H9 (cell line): ENCODE measurements around the gene MCHR2. TPM values are rescaled to one million over a fixed set of nuclear protein-coding genes. Genes with fewer than 3 reads are reported as not detected.

Experiments used
- DNase-seq: peaks from one replicate; pipeline ENCODE4 v3.0.0-alpha.2; 2017
- H2AFZ ChIP-seq: one replicate; pipeline ENCODE4 v1.6.1; 2013; ENCODE audit warnings: mild to moderate bottlenecking, low read length, control low read depth, moderate library complexity
- H2AK5ac ChIP-seq: 2 replicates; pipeline ENCODE4 v1.6.1; 2013; ENCODE audit warnings: low read length, control low read depth, mixed read lengths; ENCODE audit not compliant: insufficient read length
- H2BK120ac ChIP-seq: one replicate; pipeline ENCODE4 v1.6.1; 2013; ENCODE audit warnings: low read depth, mild to moderate bottlenecking, low read length, control low read depth, inconsistent platforms; ENCODE audit not compliant: poor library complexity, severe bottlenecking
- H2BK12ac ChIP-seq: 2 replicates; pipeline ENCODE4 v1.6.1; 2013; ENCODE audit warnings: low read length, control low read depth, mixed read lengths, low read depth; ENCODE audit not compliant: insufficient read length
- H2BK15ac ChIP-seq: 2 replicates; pipeline ENCODE4 v1.6.1; 2013; ENCODE audit warnings: low read depth, low read length, control low read depth
- H2BK20ac ChIP-seq: one replicate; pipeline ENCODE4 v1.6.1; 2013; ENCODE audit warnings: low read depth, mild to moderate bottlenecking, low read length, control low read depth, inconsistent platforms; ENCODE audit not compliant: poor library complexity, severe bottlenecking
- H2BK5ac ChIP-seq: 2 replicates; pipeline ENCODE4 v1.6.1; 2013; ENCODE audit warnings: low read length, control low read depth, mixed read lengths; ENCODE audit not compliant: insufficient read length
- H3K14ac ChIP-seq: 2 replicates; pipeline ENCODE4 v1.6.1; 2013; ENCODE audit warnings: low read length, control low read depth; ENCODE audit not compliant: insufficient read depth
- H3K18ac ChIP-seq: 2 replicates; pipeline ENCODE4 v1.6.1; 2013; ENCODE audit warnings: low read depth, mild to moderate bottlenecking, mixed read lengths, low read length, control low read depth; ENCODE audit not compliant: insufficient read length
- H3K23ac ChIP-seq: 2 replicates; pipeline ENCODE4 v1.6.1; 2013; ENCODE audit warnings: low read length, control low read depth, mixed read lengths, low read depth; ENCODE audit not compliant: insufficient read length
- H3K23me2 ChIP-seq: 2 replicates; pipeline ENCODE4 v1.6.1; 2013; ENCODE audit warnings: low read depth, mild to moderate bottlenecking, mixed read lengths, low read length, control low read depth; ENCODE audit not compliant: insufficient read length, poor library complexity, severe bottlenecking
- H3K27ac ChIP-seq: 2 replicates; pipeline ENCODE4 v1.5.1; 2013; ENCODE audit warnings: low read length, control low read depth, mixed read lengths, low read depth; ENCODE audit not compliant: insufficient read length
- H3K27me3 ChIP-seq: 2 replicates; pipeline ENCODE4 v1.6.1; 2013; ENCODE audit warnings: low read length, control low read depth, inconsistent platforms; ENCODE audit not compliant: insufficient read depth
- H3K4ac ChIP-seq: 2 replicates; pipeline ENCODE4 v1.6.1; 2013; ENCODE audit warnings: low read depth, mild to moderate bottlenecking, control low read depth, inconsistent platforms, low read length, moderate library complexity
- H3K4me1 ChIP-seq: 2 replicates; pipeline ENCODE4 v1.6.1; 2013; ENCODE audit warnings: low read length, control low read depth, inconsistent platforms; ENCODE audit not compliant: insufficient read depth
- H3K4me2 ChIP-seq: 2 replicates; pipeline ENCODE4 v1.6.1; 2013; ENCODE audit warnings: low read length, control low read depth, mixed read lengths; ENCODE audit not compliant: insufficient read length, insufficient read depth
- H3K56ac ChIP-seq: 2 replicates; pipeline ENCODE4 v1.6.1; 2013; ENCODE audit warnings: low read depth, mild to moderate bottlenecking, mixed read lengths, low read length, control low read depth; ENCODE audit not compliant: insufficient read length
- H3K79me1 ChIP-seq: 2 replicates; pipeline ENCODE4 v1.6.1; 2013; ENCODE audit warnings: low read depth, mild to moderate bottlenecking, moderate library complexity, low read length, control low read depth, inconsistent platforms; ENCODE audit not compliant: insufficient read depth, poor library complexity, severe bottlenecking
- H3K79me2 ChIP-seq: 2 replicates; pipeline ENCODE4 v1.6.1; 2013; ENCODE audit warnings: low read length, control low read depth, inconsistent platforms; ENCODE audit not compliant: insufficient read depth
- H3K9ac ChIP-seq: 2 replicates; pipeline ENCODE4 v1.6.1; 2013; ENCODE audit warnings: low read length, control low read depth, mixed read lengths; ENCODE audit not compliant: insufficient read length; ENCODE audit errors: extremely low read depth
- H3K9me3 ChIP-seq: one replicate; pipeline ENCODE4 v1.6.1; 2013; ENCODE audit warnings: low read depth, low read length, inconsistent platforms; ENCODE audit not compliant: control insufficient read depth
- H3T11ph ChIP-seq: one replicate; pipeline ENCODE4 v1.6.1; 2013; ENCODE audit warnings: mild to moderate bottlenecking, low read length, control low read depth, inconsistent platforms
- H4K20me1 ChIP-seq: one replicate; pipeline ENCODE4 v1.6.1; 2013; ENCODE audit not compliant: control insufficient read depth, insufficient read length, insufficient read depth
- H4K5ac ChIP-seq: 2 replicates; pipeline ENCODE4 v1.6.1; 2013; ENCODE audit warnings: low read depth, mild to moderate bottlenecking, mixed read lengths, low read length, control low read depth; ENCODE audit not compliant: insufficient read length
- H4K8ac ChIP-seq: replicated peaks from 2 replicates; pipeline ENCODE4 v1.6.1; 2013; ENCODE audit warnings: low read length, control low read depth, mixed read lengths, low read depth; ENCODE audit not compliant: insufficient read length
- H4K91ac ChIP-seq: 2 replicates; pipeline ENCODE4 v1.6.1; 2013; ENCODE audit warnings: low read depth, mild to moderate bottlenecking, moderate library complexity, mixed read lengths, low read length, control low read depth; ENCODE audit not compliant: insufficient read length
- H3K27ac Mint-ChIP-seq, 3 experiments: 2 replicates in 2 of 3; 3 replicates in 1 of 3; pipeline ENCODE4 v1.8.0; 2020 to 2021; ENCODE audit warnings: mixed read lengths in 3 of 3, mild to moderate bottlenecking in 1 of 3, moderate library complexity in 1 of 3
- H3K27me3 Mint-ChIP-seq: 2 replicates; pipeline ENCODE4 v1.8.0; 2021; ENCODE audit warnings: low read depth, mild to moderate bottlenecking, moderate library complexity, mixed read lengths
- H3K36me3 Mint-ChIP-seq, 3 experiments: 2 replicates in 2 of 3; 3 replicates in 1 of 3; pipeline ENCODE4 v1.8.0; 2020 to 2021; ENCODE audit warnings: low read depth in 3 of 3, mixed read lengths in 3 of 3; ENCODE audit not compliant: insufficient read depth in 1 of 3
- H3K4me1 Mint-ChIP-seq, 2 experiments: 2 replicates each; pipeline ENCODE4 v1.8.0; 2020; ENCODE audit warnings: mixed read lengths in 2 of 2
- H3K4me3 Mint-ChIP-seq, 2 experiments: 2 replicates in 1 of 2; 3 replicates in 1 of 2; pipeline ENCODE4 v1.8.0; 2020 to 2021; ENCODE audit warnings: mild to moderate bottlenecking in 2 of 2, mixed read lengths in 2 of 2, moderate library complexity in 1 of 2
- H3K9me3 Mint-ChIP-seq, 2 experiments: 2 replicates in 1 of 2; 3 replicates in 1 of 2; pipeline ENCODE4 v1.8.0; 2020; ENCODE audit warnings: mild to moderate bottlenecking in 2 of 2, mixed read lengths in 2 of 2, moderate library complexity in 1 of 2
- CTCF ChIP-seq: fragments of 200-600 bp; sonication (generic); conservative IDR thresholded peaks from 3 replicates; pipeline ENCODE4 v1.8.0; 2021; ENCODE audit warnings: antibody characterized with exemption, mild to moderate bottlenecking
- total RNA-seq: library from RNA; stranded (reverse); gene quantifications from 2 replicates; pipeline ENCODE4 v1.2.1, GENCODE V29; 2021

Gene MCHR2
- total RNA-seq, 1 experiment from 2014 or later = not detected

GRCh38 chr6:99933129-99933528, 60.9 kb downstream of the MCHR2 start:
- H3K56ac ChIP-seq = no peak overlapping the region
- H3K27me3 Mint-ChIP-seq = peaks cover 2% of the 10 kb centered on the region; the same call in 1 of the 2 replicates
- no peak overlapping the region for H4K5ac ChIP-seq
- no peak overlapping the region for H3K27ac Mint-ChIP-seq
- no peaks in the 10 kb centered on the region for H3K9me3 ChIP-seq
- H4K8ac ChIP-seq = no peak overlapping the region
- no peak overlapping the region for H3K18ac ChIP-seq
- H3K79me2 ChIP-seq = no peaks in the 10 kb centered on the region
- H4K20me1 ChIP-seq = no peaks in the 10 kb centered on the region
- H3K79me1 ChIP-seq = no peaks in the 10 kb centered on the region
- no peaks in the 10 kb centered on the region for H3K23me2 ChIP-seq
- H3K36me3 Mint-ChIP-seq = peaks cover 3 to 9% (median 3%) of the 10 kb centered on the region in 3 experiments; a peak in 6 of 7 replicates
- no peak overlapping the region for H3K9ac ChIP-seq
- H3T11ph ChIP-seq = no peak overlapping the region
- no peaks in the 10 kb centered on the region for H3K4me1 ChIP-seq
- no peak overlapping the region for H2BK120ac ChIP-seq
- H3K4me3 Mint-ChIP-seq = no peak overlapping the region
- no peak overlapping the region for H3K4me2 ChIP-seq
- no peaks in the 10 kb centered on the region for H3K4me1 Mint-ChIP-seq
- no peak overlapping the region for H3K27ac ChIP-seq
- H2BK20ac ChIP-seq = no peak overlapping the region
- no peaks in the 10 kb centered on the region for H3K27me3 ChIP-seq
- H2BK5ac ChIP-seq = no peak overlapping the region
- H3K14ac ChIP-seq = no peak overlapping the region
- no peak for TF ChIP-seq CTCF
- no peak overlapping the region for H2BK15ac ChIP-seq
- no peak overlapping the region for H2AFZ ChIP-seq
- H3K9me3 Mint-ChIP-seq = peaks cover 9 to 21% of the 10 kb centered on the region in 2 experiments
- H4K91ac ChIP-seq = no peak overlapping the region
- H3K4ac ChIP-seq = no peak overlapping the region
- H3K23ac ChIP-seq = no peak overlapping the region
- no peak overlapping the region for H2AK5ac ChIP-seq
- DNase-seq = no peak
- no peak overlapping the region for H2BK12ac ChIP-seq
